GM18508 (cell line): ENCODE data around the gene PCCA.

ENCODE experiments used
- ATAC-seq: cut with Tn5 transposase; IDR thresholded peaks from one replicate; pipeline ENCODE4 v1.9.1; 2021; ENCODE audit warnings: moderate number of reproducible peaks; ENCODE audit not compliant: insufficient read depth, unreplicated experiment

PCCA gene

GRCh38 chr13:100442095-100442832, 353.4 kb downstream of the PCCA start:
- ATAC-seq, result no peak

DNA sequence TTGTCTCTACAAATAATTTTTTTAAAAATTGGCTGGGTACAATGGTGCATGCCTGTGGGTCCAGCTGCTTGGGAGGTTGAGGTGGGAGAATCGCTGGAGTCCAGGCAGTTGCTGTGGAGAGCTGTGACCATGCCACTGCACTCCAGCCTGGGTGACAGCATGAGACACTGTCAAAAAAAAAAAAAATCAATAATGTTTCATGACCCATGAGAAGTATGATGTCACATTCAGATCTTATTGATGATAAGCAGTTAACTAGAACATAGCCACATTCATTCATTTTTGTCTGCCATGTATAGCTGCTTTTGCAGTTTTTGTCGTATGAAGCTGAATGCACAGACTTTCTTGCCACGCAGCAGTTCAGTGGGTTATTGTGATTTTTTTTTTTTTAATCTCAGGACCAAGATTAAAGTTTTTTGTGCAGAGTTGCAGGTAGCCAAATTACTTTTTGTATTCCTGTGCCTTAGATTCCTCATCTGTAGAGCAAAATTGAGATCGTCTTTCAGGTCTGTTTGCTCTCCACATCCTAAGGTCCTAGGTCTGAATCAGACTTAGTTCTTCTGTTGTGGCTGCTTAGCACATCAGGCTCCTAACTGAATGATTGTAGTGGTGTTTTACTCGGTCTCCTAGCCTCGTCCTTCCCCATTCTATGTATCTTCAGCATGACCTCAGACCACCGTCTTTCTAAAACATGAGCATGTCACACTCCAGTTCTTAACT, 354.5 kb downstream of the PCCA start:
- ATAC-seq, result no peak

- no peak for ATAC-seq
These were observed 355.1 kb downstream of the PCCA start for GRCh38 chr13:100443998-100444328.

- ATAC-seq, result no peak
These were observed 358.9 kb downstream of the PCCA start for GRCh38 chr13:100447831-100448230.

DNA sequence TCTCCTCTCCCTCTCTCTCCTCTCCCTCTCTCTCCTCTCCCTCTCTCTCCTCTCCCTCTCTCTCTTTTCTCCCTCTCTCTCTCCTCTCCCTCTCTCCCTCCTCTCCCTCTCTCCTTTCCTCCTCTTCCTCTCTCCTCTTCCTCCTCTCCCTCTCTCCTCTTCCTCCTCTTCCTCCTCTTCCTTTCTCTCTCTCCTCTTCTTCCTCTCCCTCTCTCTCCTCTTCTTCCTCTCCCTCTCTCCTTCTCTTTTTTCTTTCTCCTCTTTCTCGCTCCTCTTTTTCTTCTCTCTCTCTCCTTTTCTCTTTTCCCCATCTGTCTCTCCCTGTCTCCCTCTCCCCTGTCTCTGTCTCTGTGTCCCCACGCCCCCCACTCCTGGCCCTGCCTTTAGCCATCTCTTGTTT, 363.0 kb downstream of the PCCA start:
- ATAC-seq, result no peak

DNA sequence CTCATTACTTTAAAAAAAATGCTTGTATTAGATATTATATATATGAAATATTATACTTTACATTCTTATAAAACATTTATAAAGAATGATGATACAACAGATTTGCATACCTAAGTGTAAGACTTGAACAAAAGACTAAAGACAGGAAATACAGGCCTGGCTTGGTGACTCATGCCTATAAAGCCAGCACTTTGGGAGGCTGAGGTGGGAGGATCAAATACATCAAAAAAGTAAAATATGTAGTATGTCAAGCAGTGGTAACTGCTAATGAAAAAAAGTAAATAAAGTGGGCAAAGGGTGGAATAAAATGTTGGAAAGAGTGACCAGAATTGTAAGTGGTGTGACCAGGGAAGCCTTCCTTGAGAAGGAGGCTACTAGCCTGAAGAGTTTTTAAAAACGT, 366.0 kb downstream of the PCCA start:
- ATAC-seq, result no peak

- ATAC-seq, result no peak
These were observed 369.8 kb downstream of the PCCA start for GRCh38 chr13:100458673-100459072.

- ATAC-seq, result no peak
These were observed 370.9 kb downstream of the PCCA start for GRCh38 chr13:100459747-100460146.

GRCh38 chr13:100460266-100460665, 371.4 kb downstream of the PCCA start:
- no peak for ATAC-seq

GRCh38 chr13:100460791-100461190, 371.9 kb downstream of the PCCA start:
- ATAC-seq, result no peak

- no peak for ATAC-seq
These were observed 372.6 kb downstream of the PCCA start for GRCh38 chr13:100461309-100462030.

DNA sequence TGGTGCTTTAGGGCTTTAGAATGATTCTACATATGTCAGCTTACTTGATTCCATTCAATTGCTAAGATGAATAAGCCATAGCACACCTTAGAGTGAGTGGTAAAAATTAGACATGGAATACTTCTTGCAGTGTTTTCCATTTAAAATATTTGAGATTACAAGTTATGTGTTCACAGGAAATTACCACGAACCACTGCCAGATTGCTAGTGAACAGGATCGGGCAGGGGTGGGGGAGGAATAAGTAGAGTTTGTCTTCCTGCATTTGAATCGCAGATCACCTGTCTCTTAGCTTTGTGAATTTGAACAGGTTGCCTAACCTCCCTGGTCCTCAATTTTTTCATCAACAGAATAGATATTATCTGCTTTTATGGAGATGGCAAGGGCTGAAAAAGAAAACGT, 375.1 kb downstream of the PCCA start:
- no peak for ATAC-seq

DNA sequence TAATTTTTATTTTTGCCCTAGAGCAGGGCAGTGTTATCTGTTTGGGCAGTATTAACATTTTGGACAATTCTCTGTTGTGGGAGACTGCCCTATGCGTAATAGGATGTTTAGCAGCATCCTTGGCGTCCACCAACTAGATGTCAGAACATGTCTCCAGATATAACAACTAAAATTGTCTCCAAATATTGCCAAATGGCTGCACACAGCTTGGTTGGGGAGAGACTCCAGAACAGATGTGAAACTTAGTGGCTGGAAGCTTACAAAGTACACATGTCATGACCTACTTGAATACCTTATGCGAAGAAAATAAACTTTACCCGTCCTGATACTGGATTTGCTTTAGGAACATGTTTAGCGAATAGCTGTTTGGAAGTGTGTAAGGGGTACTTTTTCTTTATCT, 376.7 kb downstream of the PCCA start:
- ATAC-seq, result no peak

- no peak for ATAC-seq
These were observed 382.1 kb downstream of the PCCA start for GRCh38 chr13:100470866-100471505.

DNA sequence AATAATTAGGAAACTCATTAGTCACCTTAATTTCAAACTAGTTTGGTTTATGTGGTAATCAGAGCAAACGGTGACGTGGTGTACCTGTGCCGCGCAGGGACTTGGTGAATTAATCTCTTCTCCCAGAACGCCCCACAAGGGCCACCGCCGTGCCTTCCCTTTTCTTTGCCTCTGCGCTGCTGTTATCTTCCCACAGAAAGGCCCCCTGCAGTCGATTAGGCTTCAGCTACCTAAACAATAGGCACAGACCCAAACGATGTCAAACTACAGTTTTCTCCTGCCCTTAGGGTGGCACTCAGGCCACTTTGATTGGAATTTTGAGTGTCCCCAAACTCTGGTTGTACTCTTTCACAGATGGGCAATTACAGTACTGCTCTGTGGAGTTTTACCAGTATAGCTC, 384.2 kb downstream of the PCCA start:
- ATAC-seq, result no peak

- ATAC-seq, result no peak
These were observed 384.7 kb downstream of the PCCA start for GRCh38 chr13:100473501-100474044.

DNA sequence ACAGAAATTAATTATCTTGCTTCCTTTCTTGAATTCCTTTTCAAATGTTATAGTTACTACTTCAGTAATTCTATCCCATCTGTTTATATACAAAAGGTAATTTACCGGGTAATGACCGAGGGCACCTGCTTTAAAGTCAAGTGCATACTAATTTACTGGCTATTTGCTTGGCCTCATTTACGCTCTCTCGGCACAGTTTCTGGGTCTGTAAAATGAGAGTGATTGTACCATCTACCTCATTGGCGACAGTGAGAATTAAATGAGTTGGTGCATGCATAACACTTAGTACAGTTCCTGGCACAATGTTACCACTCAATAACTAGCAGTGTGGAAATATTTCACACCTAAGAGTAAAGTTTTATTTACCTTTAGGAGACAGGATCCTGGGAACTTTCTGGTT, 388.1 kb downstream of the PCCA start:
- ATAC-seq, result no peak

- ATAC-seq, result no peak
These were observed 389.4 kb downstream of the PCCA start for GRCh38 chr13:100478107-100478809.

- no peak for ATAC-seq
These were observed 391.8 kb downstream of the PCCA start for GRCh38 chr13:100480676-100481075.

DNA sequence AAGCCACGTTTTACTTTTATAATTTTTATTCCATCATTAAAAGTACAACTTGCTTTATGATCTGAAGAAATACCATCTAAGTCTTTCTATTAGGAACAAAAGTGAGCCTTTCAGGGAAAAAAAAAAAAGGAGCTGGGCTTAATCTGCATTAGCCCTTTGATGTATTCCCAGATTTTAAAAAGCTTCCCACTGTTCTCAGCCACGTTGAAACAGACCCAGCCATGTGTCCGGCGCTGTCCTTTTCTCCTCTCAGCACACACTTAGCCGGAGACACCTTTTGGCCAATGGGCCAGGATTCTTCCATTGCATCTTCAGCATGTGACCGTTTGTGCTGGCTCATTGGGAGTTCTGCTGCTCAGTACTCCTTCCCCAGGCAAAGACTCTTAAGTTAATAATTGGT, 394.2 kb downstream of the PCCA start:
- ATAC-seq, result no peak
